NCI-H2107 treated with DMSO at 0.1 percent for 48 hours (cell line): ENCODE results near the gene PPAT.

Experiments
- DNase-seq: peaks from one replicate; lab custom pipeline; 2025; ENCODE audit not compliant: unreplicated experiment; lab: John Stamatoyannopoulos, UW

The PPAT gene

DNA sequence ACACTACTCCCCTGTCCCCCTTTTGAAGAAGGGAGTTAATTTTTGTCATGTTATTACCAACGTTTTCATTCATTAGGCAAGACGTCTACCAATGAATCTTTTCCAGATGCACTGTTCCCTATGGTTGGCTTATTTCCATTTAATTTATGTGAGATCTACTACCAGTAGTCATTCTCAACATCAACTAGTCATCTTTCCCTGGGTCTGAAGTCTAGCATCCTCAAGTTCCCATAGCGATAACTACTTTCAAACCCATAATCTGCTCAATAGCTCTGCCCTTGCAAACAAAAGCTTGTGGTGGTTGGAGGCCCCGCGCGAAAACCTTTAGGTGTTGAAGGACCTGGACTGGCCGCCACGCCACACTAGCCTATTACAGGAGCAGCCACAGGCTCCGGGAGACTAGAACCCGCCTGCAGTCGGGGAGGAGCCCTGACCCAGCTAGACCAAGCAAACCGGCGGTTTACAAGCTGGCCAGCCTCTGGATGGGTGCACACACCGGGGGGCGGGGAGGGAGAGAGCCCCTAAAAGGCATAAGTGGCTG lies 746 bp downstream of the PPAT start:
- DNase-seq: peak; percentile 26

DNA sequence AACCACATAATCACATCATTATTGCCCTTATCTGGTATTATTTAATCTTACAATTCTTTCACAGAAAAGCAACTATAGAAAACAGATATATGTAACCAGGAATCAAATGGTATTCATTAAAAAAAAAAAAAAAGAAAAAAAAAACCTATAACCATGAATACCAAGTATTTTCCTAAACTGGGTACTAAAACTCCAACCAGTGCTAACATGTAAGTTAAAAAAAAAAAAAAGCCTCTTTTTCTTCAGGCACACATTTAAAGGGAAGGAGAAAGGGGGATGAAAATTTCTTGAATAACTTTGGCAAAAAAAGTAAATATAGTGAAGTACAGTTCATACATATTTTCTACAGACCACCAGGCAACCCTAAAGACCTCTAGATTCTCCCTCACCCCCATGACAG lies 2.1 kb downstream of the PPAT start:
- no peak for DNase-seq

DNA sequence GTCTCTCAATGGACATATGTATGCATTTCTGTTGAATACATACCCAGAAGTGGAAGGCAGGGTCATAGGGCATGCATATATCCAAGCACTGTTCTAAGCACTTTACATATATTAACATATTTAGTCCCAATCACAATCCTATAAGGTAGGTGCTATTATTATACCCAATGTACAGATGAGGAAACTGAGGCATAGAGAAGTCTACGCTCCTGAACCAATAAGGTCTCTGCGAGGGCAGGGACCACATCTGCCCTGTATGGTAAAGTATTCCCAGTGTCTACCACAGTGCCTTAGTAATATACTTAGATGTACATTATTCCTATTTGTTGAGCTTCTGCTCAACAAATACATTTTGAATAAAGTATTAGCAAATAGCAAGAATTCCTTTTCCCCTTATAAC lies 5.2 kb downstream of the PPAT start:
- DNase-seq: no peak

DNA sequence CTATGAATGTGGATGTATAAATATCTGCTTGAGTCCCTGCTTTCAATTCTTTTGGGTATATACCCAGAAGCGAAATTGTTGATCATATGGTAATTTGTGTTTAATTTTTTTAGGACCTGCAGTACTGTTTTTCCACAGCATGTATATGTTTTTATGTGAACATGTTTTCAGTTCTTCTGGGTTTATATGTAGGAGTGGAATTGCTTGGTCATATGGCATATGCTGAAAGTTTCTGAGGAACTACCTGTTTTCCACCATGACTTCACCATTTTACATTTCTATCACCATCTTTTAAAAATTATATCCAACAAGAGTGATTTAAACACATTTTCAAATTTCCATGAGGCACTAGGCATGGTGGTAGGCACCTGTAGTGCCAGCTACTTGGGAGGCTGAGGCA lies 8.2 kb downstream of the PPAT start:
- no peak for DNase-seq

DNA sequence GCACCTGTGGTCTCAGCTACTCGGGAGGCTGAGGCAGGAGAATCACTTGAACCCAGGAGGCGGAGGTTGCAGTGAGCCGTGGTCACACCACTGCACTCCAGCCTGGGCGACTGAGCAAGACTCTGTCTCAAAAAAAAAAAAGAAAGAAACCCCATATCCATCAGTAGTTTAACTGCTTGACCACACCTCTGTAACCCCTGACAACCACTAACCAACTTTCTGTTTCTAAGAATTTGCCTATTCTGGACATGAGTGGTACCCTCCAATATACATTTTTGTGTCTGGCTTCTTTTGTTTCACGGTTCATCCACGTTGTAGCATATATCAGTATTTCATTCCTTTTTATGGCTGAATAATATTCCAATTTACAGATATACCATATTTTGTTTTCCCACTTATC lies 9.1 kb downstream of the PPAT start:
- no peak for DNase-seq

DNA sequence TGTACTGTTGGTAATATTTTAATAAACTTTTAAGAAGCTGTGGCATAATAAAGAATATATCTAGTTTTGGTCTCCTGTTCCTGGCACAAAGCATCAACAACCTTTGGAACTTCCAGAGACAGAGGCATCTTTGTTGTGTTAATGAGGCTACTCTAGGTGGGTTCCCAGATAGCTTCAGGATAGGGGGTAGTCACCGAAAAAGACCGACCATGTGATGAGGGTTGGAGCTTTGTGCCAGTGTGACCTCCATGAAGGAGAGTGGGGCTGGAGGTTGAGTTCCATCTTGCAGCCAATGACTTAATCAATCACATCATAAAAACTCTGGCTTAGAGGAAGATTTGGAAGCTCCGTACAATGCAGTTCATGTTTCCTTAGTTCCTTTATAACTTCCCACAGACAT lies 9.9 kb downstream of the PPAT start:
- DNase-seq: no peak

DNA sequence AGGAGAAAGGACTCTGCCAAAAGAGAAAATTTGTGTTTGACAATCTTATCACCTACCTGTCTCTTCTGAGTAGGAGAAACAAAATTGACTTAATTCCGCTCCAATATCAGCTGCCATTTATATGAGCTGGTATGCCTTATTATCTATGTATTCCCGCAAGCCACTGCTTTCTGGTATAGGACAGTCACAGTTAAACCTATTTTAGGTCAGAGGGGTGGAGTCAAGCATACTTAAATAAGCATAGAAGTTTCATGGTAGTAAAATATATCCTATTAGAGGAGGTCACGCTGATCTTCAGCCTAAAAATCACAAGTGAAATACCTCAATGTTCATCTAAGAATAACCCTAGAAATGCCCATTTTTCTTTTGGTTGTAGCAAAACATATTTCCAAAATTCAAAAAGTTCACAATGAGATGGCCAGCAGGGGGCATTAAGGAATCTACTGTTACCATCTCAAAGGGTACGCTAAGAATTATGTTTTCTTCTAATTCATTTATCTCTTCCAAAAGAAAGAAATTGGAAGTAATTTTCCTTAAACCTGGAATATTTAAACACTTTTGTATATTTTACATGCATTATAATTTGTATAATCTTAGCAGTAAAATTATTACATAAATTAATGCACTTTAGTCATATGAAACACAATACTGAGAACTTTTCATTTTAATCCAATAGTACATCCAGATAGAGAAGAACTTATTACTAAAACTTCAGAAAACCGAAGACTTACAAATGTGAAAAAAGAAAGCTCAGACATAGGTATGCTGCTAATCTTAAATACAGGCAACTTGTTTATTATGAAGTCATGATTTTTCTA lies 10.5 kb downstream of the PPAT start:
- DNase-seq: no peak

DNA sequence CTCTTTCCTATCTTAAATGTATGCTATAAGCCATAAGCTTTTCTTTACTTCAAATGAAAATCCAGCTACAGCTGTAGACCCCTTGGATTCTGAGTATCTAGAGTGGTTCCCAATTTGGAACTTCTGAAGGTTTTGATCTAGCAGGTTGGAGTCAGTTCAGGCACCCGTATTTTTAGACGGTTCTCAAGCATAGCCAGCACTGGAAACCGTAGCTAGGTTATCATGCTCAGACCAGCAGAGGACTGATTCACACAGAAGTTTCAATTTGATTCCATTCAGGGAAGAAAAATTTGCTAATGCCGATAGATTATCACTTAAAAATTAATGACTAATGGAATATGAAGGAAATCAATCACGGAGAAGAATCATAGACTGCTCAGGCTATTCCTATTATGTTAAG lies 11.2 kb downstream of the PPAT start:
- DNase-seq: no peak

DNA sequence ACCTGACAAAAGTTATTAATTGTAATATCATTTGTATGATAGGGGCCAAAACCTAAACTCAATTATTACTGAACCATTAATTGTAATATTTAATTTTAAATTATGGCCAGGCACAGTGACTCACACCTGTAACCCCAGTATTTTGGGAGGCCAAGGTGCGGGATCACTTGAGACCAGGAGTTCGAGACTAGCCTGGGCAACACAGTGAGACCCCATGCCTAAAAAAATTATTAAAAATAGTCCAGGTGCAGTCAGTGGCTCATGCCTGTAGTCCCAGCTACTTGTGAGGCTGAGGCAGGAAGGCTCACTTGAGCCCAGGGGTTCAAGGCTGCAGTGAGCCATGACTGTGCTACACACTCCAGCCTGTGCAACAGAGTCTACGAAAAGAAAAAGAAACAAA lies 18.0 kb downstream of the PPAT start:
- no peak for DNase-seq

DNA sequence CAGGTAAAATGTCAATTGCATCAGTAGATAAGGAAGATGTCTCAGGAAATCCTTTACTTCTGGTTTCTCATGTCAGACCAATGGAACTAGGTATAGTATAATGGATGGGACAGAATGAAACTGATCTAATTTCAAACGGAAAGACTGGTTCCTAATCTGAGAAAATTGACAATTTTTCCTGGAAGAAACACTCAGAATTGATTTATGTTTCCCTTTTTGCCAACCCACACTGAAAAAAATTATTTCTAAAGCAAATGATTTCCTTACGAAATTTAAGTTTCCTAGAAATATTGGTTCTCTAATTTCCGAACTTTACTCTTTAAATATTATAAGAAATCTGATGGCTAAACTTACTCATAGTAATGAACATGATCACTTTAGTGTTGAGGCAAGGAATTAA lies 19.1 kb downstream of the PPAT start:
- DNase-seq: no peak

DNA sequence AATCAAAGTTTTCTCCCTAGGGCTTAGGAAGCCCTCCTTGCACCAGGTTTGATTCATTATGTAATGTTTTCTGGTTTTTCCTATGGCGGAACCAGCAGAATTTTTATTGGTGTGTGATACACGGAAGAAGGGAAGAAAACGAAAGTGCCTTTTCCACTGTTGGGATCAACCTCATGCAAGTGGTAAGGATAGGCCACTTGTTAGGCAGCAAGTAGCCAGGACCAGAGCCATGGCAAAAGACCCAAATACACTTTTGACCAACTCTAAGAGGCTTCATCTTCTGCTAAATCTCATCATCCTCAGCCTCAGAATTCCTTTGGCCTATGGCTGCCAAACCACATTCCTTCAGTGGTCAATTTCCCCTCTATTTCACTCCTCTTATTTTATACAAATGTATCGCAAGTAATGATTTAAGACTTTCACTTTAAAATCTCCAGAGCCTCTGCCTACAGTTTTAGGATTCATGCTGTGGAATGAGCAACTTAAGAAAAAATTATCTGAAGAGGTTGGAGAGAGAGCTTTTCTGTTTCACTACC lies 21.2 kb downstream of the PPAT start:
- no peak for DNase-seq

DNA sequence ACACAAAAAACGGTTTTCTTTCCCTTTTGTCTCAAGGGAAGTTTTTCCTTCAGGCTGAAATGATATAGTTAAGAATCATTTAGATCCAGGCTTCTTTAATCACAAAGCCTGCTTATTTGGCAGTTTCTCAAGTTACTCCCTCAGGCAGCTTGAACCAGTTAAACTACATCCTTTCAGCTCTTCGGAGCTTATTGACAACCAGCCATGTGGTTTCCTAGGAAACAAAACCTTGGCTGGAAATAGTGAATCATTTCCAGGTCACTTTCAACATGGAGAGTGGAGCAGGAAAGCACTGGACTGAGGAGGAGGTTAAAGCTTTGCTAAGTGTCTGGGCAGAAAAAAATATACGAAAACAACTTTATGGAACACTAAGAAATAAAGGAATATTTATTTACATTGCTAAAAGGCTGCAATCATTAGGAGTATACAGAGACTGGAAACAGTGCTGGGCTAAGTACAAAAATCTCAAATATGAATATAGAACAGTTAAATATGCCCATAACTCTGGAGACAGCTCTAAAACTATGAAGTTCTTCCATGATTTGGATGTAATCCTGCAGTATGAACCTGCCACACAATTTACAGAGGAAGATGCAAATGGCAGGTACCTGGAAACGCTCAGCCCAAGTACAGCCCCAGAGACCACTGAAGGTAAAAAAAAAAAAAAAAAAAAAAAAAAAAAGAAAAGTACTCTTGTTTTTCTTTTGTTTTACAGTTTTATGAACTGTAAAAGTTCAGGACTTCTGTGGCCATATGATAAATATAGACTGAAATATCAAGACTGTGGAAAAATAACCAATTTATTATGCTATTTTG lies 25.0 kb downstream of the PPAT start:
- peak; percentile 49 for DNase-seq

DNA sequence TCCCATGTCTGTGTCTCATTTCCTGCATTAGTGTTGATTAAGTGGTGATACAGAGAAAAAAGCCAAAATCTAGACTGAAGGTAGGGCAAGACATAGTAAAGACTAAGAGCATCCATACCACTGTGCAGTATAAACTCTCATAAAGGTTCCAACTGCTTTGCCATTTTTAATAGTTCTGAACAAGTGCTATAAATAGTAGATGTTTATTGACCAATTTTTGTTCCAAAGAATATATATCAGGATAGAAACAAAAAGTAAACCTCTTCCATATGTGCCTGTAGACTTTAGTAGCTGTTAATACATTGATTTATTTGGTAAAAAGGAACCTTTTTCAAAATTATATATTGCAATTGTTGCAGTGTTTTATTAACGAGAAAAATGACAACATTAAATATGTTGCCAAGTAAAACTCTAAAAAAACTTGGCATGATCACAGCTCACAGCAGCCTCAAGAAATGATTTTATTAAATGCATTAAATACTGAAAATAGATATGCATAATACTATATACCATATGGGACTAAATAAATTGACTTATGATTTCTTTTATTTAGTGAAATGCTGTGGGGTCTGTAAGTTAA lies 25.8 kb downstream of the PPAT start:
- no peak for DNase-seq

DNA sequence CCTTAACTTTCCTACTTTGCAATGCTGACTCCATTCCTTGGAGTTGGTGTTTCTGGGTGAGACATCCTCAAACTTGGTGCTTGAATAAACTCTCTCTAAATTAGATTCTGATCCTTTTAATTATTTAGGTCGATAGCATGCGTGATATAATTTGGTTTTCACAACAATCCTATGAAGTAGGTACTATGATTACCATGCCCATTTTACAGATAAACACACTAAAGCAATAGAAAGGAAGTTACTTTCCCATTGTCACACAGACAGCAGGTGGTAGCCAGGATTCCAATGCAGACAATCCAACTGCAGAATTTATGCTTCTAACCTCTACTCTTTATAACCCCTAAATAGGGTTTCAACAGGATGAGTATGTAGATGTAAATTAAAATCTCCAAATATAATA lies 26.4 kb downstream of the PPAT start:
- no peak for DNase-seq

DNA sequence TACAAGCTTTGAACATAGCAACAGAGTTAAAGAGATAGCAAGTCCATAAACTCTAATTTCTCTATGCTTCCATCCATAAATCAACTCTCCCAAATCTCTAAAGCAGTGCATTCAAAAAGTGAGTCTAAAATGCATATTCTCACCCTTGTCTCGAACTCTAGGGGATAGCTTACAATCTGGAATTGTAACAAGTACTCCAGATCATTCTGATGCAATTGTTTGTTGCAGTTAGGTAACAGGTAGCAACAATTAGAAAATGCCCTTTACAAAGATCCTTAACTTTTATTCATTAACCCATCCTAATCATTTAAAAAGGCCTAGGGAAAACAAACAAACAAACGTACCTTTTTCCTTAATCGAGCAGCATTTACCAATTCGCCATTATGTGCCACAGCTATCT lies 29.3 kb downstream of the PPAT start:
- no peak for DNase-seq

DNA sequence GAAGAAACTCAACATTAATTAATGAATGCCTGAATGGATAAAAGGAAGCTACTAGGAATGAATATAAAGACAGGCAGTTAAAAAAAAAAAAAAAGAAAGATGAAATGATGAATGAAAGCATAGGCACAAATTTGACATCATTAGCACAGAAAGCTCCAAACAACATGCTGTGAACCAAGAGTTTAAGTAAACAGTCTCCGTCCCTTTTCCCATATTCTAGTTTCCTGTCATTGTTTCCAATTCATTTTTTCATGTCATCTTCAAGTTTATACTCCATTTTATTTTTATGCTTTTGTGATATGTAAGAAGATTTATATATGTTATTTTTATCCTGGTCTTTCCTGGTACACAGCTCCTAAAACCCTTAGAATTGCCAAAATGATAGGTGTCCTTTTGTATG lies 30.4 kb downstream of the PPAT start:
- DNase-seq: no peak

DNA sequence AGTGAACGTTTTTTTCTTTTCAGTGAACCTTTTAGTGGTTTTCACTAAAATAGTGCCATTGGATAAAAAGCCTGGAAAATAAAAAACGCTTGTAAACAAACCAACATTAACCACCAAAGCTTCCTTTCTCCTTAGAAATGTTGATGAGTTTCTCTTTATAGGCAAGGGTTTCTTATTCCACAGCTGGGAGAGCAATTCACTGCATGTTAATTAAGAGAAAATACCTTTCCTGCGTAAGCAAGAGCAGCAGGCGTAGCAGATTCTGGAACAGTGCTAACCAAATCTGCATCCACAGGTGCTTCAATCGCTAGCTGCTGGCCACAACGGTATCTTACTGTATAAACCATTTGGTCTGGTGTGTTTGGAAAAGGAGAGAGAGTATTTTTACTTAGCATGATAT lies 34.9 kb downstream of the PPAT start:
- DNase-seq: no peak

DNA sequence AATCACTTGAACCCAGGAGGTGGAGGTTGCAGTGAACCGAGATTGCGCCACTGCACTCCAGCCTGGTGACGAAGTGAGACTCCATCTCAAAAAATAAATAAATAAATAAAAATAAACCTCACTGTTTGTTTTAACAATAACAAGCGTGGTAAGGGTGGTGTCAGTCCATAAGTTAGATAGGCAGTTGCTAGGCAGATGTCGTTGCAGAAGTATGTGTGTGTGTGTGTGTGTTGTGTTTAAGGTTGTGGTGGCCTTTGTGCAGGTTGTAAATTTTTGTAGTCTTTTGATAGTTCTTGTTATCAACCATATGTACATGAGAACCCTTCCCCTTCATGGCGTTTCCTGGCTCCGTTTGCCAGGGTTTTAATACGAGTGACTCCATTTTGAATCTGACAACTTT lies 44.1 kb downstream of the PPAT start:
- no peak for DNase-seq

DNA sequence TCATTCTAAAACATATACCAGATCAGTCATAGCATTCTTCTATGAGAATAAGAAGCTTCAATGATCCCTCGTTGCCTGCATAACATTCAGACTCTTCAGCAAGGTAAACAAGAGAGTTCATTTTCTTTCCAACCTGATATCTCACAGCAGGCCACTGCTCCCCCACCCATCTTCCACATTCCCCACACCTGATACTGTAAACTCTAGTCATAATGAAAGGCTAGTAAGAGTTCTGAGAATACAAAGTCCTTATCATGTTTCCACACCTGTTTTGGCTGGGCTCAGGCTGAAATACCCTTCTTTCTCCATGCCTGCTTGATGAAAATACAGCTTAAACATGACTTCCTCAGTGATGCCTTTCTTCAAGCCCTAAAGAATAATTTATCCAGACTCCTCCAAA lies 45.9 kb downstream of the PPAT start:
- DNase-seq: peak; percentile 19

DNA sequence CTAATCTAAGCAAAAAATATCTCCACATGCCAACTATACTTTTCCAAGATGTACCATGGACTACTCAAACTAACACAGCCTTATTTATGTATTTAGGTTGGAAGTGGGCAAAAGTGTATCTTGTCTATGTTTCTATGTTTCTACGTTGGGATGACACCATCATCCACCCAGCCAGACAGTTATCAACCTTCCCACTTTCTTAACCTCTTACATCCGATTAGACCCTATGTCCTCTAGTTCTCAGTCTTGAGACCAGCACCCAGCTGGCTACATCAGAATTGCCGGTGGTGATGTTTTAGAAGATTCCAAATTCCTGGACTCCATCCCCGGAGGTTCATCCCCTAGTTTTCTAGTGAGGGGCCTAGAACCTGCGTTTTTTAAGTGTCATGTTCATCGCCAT lies 47.1 kb downstream of the PPAT start:
- no peak for DNase-seq
